ELF-1 (cell line): Measurements from ENCODE around the gene CPA1.
"Not testable (repeated sequence)": the region's sequence is repeated elsewhere in the genome, so short reads cannot be mapped to it uniquely, and the experiment has no call there.

Experiments
- DNase-seq: peaks from one replicate; pipeline ENCODE4 v3.0.0-alpha.2; 2016; ENCODE audit warnings: low read depth, low spot score

The CPA1 gene

GRCh38 chr7:130372402-130373165 is 7.7 kb upstream of the CPA1 start:
- no peak for DNase-seq

DNA sequence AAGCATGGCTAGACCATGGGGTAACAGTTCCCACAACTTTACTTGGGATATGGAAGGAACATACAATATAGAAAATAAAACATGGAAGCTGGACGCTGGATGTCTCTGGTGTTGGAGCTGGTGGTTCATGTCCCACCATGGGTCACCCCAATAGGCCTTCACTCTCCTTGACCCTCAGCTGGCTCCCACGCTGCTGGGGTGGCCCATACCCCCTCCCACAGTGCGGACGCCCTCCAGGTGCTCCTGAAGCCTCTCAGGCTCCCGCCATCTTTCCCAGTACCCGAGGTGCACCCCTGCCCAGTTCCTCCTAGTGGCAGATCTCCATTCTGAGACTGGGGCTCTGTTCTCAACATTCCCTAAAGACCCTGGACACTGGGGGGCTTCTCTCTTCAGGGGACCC is 5.8 kb upstream of the CPA1 start:
- no peak for DNase-seq

GRCh38 chr7:130376461-130376860 is 3.8 kb upstream of the CPA1 start:
- DNase-seq, result not testable (repeated sequence)

- DNase-seq, result no peak
Observed at GRCh38 chr7:130377178-130377577, 3.1 kb upstream of the CPA1 start.

- no peak for DNase-seq
Observed at GRCh38 chr7:130379019-130379418, 1.3 kb upstream of the CPA1 start.

GRCh38 chr7:130379532-130379920 is 768 bp upstream of the CPA1 start:
- peak; percentile 27 for DNase-seq

DNA sequence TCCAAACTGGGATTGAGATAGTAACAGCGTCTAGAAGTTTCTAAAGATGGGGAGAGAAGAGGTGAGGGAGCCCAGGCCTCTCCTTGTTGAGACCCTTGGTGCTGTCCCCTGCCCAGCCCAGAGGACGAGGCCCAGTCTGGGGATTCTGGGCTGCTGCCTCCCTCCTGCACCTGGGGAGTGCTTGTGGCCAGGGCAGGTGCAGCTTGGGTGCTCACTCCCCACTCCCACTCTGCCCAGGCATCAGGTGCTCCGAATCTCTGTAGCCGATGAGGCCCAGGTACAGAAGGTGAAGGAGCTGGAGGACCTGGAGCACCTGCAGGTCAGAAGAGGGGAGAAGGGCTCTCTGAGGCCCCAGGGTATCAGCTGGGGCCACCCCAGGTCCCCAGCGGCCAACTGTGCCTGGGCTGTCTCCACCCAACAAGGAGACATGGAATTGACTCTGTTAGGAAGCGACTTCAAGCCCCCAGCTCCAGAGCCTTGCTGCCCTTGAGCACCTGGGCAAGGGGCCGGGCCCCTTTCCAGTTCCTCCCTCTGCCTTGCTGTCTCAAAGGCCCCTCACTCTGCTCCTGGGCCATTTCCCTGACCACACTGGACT is 664 bp downstream of the CPA1 start:
- no peak for DNase-seq

DNA sequence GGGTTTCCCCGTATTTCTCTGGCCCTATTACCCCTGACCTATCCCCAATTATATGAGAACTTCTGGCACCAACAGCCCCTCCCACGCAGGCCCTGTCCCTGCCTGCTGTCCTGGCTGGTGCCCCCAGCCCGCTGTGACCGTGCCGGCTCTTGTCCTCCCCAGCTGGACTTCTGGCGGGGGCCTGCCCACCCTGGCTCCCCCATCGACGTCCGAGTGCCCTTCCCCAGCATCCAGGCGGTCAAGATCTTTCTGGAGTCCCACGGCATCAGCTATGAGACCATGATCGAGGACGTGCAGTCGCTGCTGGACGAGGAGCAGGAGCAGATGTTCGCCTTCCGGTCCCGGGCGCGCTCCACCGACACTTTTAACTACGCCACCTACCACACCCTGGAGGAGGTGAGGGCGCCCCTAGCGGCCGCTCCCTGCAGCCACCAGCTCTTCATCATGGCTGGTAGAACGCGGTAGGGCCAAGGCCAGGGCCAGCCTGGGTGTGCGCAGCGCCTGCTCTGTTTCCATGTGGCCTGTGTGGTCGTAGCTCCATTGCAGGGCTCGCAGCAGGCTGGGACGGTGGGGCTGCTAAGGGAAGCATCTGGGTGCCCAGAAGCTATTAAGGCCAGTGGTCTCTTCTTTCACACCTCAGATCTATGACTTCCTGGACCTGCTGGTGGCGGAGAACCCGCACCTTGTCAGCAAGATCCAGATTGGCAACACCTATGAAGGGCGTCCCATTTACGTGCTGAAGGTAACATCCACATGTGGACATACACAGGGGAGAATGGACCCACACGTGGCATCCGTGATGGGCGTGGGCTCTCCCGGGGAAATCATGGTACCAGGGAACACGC is 1.4 kb downstream of the CPA1 start:
- DNase-seq, result peak; percentile 59

DNA sequence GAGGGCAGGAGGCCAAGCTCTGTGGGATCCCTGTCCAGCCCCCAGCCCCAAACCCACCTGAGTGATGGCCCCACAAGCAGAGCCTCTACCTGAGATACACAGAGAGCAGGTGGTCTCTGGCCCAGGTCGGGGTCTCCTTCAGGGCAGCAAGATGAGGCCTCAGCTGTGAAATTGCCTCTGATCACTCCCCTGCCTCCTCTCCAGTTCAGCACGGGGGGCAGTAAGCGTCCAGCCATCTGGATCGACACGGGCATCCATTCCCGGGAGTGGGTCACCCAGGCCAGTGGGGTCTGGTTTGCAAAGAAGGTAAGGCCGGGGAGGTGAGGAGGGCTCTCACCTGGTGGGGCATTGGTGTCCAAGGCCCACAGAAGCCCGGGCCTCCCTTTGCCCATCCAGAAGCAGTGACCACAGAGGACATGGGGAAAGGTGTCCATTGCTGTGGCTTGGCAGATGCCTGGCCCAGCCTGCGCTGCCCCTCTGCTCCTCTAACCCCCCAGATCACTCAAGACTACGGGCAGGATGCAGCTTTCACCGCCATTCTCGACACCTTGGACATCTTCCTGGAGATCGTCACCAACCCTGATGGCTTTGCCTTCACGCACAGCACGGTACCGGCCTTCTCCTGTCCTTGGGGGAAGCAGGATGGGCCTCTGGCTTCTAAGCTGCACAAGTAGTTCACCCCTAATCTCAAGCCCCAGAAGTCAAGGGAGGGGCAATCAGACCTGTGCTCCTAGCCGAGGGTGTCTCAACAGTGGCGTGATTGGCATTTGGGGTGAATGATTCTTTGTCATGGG is 3.1 kb downstream of the CPA1 start:
- DNase-seq, result no peak

DNA sequence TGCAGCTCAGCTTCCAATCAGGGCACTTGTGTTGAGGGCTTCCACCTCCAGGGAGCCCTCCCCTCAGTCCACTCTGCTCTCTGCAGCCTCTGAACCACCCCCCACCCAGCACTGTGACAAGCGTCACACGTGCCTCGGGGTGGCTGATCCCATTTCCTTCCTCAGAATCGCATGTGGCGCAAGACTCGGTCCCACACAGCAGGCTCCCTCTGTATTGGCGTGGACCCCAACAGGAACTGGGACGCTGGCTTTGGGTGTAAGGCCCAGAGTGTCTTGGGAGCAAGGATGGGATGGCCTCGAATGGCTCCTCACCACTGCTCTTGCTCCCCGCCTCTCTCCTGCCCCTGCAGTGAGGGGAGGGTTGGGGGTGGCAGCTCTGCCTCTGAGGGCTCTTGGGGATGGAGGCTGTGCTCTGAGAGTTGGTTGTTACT is 4.1 kb downstream of the CPA1 start:
- DNase-seq, result no peak

DNA sequence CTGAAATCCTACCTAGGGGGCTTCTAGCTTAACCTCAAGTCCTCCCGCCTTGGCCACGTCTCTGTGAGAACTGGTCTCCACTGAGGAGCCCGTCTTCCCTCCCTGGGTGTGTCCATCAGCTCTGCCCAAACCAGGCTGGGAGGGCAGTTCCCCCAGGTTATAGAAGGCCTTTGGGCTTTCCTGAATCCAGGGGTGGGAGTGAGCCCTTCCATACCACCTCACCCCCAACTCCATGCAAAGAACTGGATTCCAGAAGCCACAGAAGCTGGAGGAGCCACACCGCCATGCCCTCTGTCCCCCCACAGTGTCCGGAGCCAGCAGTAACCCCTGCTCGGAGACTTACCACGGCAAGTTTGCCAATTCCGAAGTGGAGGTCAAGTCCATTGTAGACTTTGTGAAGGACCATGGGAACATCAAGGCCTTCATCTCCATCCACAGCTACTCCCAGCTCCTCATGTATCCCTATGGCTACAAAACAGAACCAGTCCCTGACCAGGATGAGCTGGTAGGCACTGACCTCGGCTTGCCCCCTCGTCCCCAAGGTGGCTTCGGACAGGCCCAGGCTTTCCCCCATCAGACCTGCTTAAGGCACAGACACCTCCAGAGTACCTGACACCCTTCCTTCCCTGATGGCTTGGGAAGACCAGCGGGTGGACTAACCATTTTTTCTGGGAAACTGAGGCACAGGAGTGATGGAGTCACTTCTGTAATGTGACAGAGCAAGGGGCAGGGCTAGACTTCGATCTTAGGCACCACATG is 4.7 kb downstream of the CPA1 start:
- DNase-seq, result no peak

GRCh38 chr7:130385600-130386066 is 5.3 kb downstream of the CPA1 start:
- no peak for DNase-seq

DNA sequence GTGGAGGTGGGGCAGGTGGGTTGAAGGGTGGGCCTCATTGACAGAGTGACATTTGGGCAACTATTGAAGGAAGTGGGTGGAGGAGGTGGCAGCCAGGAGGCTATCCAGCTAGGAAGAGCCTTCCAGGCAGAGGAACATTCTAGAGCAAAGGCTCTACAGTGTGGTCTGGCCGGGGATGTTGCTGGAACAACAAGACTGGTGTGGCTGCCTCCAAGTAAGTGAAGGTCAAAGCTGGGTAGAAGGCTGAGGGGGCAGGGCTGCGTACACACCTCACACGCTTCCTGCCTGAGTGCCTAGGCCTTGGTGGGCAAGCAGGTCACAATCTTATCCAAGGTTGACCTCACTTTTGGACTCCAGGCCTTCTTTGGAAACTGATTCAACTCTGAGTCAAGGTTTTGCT is 6.6 kb downstream of the CPA1 start:
- DNase-seq, result no peak

GRCh38 chr7:130387306-130387627 is 7.0 kb downstream of the CPA1 start:
- DNase-seq, result no peak

DNA sequence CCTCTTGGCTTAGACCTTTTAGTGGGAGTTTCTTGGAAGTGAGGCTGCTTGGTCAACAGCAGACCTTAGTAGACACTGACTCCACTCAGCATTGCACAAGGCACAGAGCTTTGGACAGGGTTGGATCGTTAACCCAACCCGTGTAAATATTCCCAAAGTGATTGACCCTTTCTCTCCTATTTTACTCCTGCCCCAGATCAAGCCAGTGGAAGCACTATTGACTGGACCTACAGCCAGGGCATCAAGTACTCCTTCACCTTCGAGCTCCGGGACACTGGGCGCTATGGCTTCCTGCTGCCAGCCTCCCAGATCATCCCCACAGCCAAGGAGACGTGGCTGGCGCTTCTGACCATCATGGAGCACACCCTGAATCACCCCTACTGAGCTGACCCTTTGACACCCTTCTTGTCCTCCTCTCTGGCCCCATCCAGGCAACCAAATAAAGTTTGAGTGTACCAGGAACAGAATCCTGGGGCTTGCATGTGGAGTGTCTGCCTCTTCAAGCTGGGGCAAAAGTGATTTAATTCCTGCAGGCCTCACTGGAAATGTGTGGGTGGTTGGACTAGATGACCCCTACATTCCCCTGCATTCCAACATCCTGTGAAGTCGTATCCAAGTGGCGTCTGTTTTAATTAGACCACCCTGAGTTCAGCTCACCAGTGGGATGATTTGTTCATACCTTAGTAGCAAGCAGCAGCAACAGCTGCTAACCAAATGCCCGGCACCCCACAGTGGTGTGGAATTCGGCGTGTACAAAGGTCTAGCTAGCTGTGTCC is 7.5 kb downstream of the CPA1 start:
- DNase-seq, result no peak

GRCh38 chr7:130388671-130389070 is 8.4 kb downstream of the CPA1 start:
- no peak for DNase-seq

- DNase-seq, result no peak
Observed at GRCh38 chr7:130390486-130390885, 10.2 kb downstream of the CPA1 start.

- DNase-seq, result no peak
Observed at GRCh38 chr7:130393101-130393561, 12.8 kb downstream of the CPA1 start.

- no peak for DNase-seq
Observed at GRCh38 chr7:130393841-130394411, 13.6 kb downstream of the CPA1 start.
